H54 (cell line): ENCODE data around the gene CDK4.

Experiments used
- DNase-seq: peaks from one replicate; pipeline ENCODE4 v3.0.0; 2011; ENCODE audit warnings: low spot score, mixed read lengths; ENCODE audit not compliant: insufficient read length
- FAIRE-seq: peaks from 3 replicates; lab custom pipeline; 2011; peaks lifted over from hg19 to GRCh38; lab: Jason Lieb, UNC
- POLR2A ChIP-seq: IDR thresholded peaks from 2 replicates; pipeline ENCODE4 v1.6.1; 2011; ENCODE audit warnings: low read depth, mild to moderate bottlenecking, low read length

CDK4 gene

DNA sequence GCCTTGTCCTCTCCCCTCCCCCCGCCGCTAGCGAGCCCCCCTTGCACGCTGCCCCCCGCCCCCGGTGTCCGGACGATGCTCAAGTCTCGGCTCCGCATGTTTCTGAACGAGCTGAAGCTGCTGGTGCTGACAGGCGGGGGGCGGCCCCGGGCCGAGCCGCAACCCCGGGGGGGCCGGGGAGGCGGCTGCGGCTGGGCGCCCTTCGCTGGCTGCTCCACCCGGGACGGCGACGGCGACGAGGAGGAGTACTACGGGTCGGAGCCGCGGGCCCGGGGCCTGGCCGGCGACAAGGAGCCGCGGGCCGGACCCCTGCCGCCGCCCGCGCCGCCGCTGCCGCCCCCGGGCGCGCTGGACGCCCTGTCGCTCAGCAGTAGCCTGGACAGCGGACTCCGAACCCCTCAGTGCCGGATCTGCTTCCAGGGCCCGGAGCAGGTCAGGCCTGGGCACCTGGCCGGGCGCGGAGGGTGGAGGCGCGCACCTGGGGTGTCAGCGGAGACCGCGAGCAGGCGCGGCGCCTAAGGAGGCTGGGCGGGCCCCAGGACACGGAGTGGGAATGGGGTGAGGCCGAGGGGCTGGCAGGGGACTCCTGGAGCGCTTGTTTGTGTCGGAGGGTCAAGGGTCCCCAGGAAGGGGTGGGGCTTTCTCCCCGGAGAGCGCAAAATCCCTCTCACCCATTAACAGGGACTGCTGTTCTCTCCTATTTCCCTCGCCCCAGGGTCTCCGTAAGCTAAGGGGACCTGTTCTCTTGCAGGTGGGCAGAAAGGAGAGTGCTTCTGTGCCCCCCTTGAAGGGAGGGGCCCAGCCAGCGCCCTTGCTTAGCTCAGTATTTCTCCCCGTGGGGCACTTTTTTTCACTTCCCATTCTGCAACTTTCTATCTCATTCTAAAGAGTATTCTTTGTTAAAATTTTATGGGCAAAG, 3.6 kb upstream of the CDK4 start:
- DNase-seq = no peak
- FAIRE-seq = no peak
- TF ChIP-seq POLR2A = no peak

DNA sequence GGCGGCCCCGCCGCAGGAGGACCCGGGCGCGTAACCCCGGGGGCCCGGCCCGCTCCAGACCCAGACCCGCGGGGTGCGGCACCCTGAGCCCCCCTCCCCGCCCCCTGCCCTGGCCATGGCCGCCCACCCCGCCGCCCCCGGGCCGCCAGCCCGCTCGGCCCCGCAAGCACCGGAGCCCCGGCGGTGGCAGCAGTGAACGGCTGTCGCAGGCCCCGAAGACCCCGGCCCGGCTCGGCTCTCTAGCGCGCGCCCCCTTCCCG, 3.0 kb upstream of the CDK4 start:
- no peak for FAIRE-seq
- no peak for TF ChIP-seq POLR2A
- no peak for DNase-seq

DNA sequence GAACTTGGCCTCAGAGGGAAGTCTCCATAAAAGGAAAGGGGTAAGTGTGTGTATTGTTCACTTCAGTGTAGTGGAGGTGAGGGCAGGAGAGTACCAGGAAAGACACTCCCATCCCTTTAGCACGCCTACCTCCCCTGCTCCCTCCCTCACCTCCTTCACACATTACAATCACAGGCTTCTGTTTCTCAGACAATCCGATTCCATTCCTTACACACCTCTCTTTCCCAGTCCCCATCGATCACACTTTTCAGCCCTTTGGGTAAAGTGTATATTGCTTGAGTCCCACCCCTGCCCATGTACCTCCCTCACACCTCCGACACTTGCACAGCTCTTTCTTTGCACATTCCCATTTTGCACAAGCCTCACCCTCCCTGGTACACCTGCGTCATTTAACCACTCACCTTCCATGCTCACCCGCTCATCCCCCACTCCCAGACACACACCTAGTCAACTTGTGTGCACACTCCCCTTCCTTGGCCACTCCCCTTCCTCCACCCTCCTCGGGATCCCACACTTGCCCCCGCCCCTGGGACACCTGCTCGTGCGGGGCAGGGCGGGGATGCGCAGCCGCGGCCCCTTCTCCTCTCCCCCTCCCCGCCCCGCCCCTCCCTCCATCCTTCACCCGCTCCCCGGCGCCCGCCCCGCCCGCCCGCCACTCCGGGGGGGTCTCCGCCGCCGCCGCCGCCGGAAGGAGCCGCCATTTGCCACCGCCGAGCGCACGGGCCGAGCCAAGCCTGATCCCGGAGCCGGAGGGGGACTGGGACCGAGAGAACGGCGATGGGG, 2.5 kb upstream of the CDK4 start, which contains the start of gene MARCHF9:
Gene MARCHF9, plus strand, starts transcription at position 693 of the 783 bp plus-strand sequence. CDS start 426 bp downstream, outside the sequence.
- no peak for FAIRE-seq
- DNase-seq = peak; percentile 83
- no peak for TF ChIP-seq POLR2A

DNA sequence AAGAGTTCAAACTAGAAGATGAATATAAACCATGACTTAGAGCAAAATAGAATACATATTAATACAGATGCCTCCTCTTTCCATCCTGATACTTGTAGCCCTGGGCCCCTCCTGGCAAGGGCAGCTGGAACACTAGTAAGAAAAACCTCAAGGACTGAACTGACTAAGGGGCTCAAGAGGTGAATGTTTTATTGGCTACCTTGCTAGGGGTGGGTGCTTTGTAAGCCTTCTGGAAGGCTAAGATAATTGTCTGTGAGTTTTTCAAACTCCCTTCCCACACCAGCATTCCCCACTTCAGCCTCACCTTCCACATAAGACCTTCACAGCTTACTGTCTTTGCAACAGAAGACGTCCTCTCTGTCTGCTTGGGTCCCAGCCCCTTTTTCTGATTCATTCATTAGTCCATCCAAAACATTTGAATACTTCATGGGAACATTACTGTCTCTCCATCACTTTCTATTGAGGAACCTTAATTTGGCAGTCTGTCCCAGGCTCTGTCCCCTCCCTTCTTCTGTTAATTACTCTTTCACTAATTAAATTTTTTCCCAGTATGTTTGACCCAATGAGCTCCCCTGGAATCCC, 1.7 kb upstream of the CDK4 start:
- DNase-seq (no peak), FAIRE-seq (no peak)
- TF ChIP-seq POLR2A = no peak

DNA sequence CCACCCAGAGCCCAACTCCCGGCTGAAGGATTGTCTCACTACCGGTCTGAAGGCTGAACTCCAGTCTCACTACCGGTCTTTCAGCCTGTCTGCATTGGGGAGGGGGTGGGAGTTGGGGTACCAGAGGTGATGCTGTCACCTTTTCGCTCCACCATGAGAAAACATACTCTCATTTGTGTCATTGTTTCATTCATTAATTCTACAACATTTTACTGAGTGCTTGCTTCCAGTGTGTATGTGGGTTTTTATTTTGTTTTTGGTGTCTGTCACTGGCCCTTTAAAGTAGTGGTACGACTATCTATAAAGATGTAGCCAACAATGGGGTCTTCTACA, 524 bp upstream of the CDK4 start:
- DNase-seq (no peak), FAIRE-seq (no peak)
- TF ChIP-seq POLR2A = no peak

DNA sequence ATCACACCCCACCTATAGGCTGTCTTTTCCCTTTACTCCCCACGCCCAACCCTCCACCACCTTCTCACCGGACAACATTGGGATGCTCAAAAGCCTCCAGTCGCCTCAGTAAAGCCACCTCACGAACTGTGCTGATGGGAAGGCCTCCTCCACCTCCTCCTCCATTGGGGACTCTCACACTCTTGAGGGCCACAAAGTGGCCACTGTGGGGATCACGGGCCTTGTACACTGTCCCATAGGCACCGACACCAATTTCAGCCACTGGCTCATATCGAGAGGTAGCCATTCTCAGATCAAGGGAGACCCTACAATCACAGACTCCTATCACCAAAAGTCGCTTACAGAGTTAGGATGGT, 700 bp downstream of the CDK4 start:
- TF ChIP-seq POLR2A = no peak
- DNase-seq = no peak
- no peak for FAIRE-seq

DNA sequence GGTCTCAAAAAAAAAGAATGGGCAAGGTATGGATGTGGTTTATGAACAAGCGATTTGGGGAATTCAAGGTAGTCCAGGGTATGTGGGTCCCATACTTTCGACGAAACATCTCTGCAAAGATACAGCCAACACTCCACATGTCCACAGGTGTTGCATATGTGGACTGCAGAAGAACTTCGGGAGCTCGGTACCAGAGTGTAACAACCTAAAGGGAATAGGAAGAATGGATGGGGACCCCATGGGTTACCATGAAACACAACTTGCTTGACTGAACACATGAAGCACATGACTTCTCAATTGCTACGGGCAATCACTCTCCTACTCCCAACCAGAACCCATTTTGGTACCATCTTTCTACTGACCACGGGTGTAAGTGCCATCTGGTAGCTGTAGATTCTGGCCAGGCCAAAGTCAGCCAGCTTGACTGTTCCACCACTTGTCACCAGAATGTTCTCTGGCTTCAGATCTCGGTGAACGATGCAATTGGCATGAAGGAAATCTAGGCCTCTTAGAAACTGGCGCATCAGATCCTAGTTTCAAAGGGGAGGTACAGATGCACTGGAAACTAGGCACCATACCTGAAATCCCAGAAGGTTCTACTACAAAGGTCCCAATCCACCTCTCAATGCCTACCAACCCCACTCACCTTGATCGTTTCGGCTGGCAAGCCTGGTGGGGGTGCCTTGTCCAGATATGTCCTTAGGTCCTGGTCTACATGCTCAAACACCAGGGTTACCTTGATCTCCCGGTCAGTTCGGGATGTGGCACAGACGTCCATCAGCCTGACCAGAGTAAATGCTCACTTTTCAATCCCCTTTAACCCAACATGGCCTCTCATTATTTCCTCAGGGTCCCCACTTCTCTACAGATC, 1.3 kb downstream of the CDK4 start:
- FAIRE-seq (no peak), DNase-seq (no peak)
- TF ChIP-seq POLR2A = no peak

DNA sequence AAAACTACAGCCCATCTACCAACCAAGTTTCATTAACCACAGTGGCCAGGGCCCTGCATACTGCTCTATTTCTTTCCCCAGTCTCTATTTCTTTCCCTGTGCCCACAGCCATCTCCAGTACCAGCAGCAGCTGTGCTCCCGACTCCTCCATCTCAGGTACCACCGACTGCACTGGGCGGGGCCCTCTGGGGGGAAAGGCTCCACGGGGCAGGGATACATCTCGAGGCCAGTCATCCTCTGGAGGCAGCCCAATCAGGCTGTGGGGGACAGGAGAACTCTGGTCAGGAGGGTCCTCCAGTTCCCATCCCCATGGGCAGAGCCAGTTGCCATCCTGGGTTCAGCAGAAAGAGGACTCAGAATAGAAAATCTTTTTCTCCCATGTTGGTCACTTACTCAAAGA, 3.0 kb downstream of the CDK4 start:
- DNase-seq (no peak), FAIRE-seq (no peak)
- no peak for TF ChIP-seq POLR2A

DNA sequence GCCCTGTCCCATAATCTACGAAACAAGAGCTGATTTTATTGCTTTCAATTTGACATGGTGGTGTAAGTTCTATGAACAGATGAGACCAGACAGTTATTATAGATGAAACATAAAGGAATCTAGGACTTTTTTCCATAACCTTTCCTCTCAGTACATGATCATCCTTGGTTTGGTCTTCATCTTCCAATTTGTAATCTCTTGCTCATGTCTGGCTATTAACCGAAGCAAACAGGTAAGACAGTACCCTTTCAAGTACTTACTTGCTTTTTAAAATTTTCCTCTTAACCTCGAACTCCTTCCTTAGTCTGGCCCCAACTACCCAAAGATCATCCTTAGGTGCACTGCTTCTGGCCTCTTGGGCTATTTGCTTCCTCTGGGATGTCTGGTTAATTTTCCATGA, 6.1 kb downstream of the CDK4 start:
- DNase-seq = no peak
- FAIRE-seq = no peak
- TF ChIP-seq POLR2A = no peak

DNA sequence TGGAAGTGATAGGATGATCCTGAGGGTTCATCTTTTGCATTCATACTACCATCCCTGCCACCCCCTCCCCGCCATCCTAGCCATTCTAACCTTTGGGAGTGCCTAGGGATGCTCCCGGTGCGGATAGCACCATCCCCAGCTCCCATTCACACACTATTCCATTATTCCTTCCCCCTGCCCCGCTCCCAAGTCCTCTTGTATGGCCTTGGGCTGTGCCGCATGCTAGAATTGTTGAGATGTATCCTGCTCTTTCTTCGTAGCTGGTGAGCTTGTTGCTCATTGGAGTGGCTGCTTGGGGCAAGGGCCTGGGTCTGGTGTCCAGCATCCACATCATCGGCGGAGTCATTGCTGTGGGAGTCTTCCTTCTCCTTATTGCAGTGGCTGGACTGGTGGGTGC, 6.6 kb downstream of the CDK4 start:
- FAIRE-seq (no peak), DNase-seq (no peak)
- 0 out of 2 replicates have a peak, but pooled peaks have one; percentile 1 for TF ChIP-seq POLR2A

DNA sequence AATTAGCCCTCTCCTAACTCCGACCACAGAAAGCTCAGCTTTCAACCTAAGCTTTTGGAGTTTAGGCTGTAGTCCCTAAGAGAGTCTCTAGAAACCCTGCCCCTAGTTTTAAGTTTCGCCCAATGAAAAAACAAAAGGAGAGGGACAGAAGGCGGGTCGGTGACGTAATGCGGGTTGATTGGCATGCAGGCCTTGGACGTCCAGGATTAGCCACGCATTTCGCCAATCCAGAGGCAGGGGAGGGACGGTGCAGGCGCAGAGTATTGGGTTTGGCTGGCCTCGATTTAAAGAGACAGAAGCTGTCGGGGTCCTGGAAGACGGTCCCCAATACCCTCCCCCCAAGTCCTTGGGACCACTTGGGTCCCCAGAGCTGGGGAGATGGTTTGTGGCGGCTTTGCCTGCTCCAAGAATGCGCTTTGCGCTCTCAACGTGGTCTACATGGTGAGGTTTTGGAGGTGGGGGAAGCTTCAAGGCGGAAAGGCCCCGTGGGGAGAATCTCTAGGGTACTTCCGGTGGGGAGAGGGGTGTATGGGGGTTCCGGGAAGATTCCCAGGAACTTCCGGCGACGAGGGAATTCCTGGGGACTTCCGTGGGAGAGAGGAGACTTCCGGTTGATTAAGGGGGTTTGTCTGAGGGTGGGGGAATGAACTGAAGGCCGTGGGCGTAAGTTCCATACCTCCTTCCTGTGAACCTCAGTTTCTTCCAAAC, 7.2 kb downstream of the CDK4 start, which contains the start of gene TSPAN31:
Gene TSPAN31, plus strand, starts transcription at position 263 of the 708 bp plus-strand sequence. Its CDS starts 116 bp downstream, at position 379.
- 0 out of 2 replicates have a peak, but pooled peaks have one; percentile 16 for TF ChIP-seq POLR2A
- peak; percentile 92 for DNase-seq
- peak; percentile 81 for FAIRE-seq

DNA sequence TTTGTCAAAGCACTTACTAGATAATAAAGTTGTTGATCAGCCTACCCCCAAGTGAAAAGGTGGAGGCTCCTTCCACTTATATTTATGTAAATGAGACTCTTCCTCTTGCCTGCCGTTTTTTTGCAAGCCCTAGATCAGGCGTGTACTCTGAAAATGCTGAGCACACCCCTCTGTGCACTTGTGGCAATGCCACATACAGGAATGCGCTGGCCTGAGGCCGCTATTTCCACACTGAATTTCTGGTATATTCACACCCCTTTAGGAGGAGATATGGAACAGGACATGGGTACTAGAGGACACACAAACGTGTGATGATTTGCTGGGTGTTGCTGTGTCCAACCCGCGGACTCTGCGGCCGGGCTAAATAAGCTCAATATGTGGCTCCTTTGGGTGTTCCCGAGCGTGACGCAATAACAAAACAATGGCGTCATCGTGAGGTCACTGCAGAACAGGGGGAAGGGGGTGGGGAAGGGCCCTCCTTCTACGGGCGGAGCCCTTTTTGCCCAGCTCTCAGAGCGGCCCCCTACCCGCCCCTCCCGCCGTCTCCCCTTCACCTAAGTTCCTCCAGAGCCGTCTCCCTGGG, 7.8 kb downstream of the CDK4 start:
- no peak for DNase-seq
- FAIRE-seq = no peak
- 0 out of 2 replicates have a peak, but pooled peaks have one; percentile 13 for TF ChIP-seq POLR2A
